ENCODE data around the gene ZNF282.

DNA sequence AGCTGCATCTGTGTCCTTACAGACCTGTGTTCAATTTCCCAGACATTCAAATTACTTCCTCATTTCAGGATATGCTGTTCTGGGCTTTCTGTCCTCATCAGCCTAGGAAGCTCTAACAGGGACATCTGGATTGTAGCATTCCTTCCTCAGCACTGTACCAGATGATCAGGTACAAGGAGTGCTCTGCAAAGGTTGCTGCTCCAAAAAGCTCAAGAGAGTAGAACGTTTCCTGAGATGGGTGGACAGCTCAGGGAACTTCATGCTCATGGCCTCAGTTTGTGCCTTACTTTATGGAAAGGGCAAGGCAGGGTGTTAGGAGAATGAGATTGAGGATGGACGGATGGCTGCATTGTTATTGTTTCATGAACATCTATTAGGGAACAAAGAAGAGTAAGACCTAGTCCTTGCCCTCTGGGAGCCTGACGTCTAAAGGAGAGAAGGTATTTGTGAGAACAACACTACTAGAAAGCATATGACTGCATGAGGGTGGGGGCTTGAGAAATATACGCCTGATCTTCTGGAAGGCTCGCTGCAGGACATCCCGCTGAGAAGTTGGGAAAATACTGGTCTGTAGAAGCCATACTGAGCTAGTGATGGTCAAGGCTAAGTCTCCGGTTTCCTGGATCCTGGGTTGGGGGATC, 33.6 kb downstream of the ZNF282 start:
- TF ChIP-seq, protein P1, sequence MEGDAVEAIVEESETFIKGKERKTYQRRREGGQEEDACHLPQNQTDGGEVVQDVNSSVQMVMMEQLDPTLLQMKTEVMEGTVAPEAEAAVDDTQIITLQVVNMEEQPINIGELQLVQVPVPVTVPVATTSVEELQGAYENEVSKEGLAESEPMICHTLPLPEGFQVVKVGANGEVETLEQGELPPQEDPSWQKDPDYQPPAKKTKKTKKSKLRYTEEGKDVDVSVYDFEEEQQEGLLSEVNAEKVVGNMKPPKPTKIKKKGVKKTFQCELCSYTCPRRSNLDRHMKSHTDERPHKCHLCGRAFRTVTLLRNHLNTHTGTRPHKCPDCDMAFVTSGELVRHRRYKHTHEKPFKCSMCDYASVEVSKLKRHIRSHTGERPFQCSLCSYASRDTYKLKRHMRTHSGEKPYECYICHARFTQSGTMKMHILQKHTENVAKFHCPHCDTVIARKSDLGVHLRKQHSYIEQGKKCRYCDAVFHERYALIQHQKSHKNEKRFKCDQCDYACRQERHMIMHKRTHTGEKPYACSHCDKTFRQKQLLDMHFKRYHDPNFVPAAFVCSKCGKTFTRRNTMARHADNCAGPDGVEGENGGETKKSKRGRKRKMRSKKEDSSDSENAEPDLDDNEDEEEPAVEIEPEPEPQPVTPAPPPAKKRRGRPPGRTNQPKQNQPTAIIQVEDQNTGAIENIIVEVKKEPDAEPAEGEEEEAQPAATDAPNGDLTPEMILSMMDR (conservative IDR thresholded peaks at IDR 0.05 in 1 of 2, IDR thresholded peaks at IDR 0.05 in 1 of 2; ENCODE audit: extremely low read depth in 1 of 2, insufficient read depth in 1 of 2, low read depth in 1 of 2, low read length in 2 of 2): no peak
- TF ChIP-seq EZH2 (IDR thresholded peaks at IDR 0.05; ENCODE audit: borderline replicate concordance, low read length): no peak

Data from mammary epithelial cell (primary cell).